Mucosa of descending colon (tissue), 3 donors: ENCODE data around the gene ASB3. TPM values are rescaled to one million over a fixed set of nuclear protein-coding genes. Genes with fewer than 3 reads are reported as not detected.
"Not testable (repeated sequence)": the region's sequence is repeated elsewhere in the genome, so short reads cannot be mapped to it uniquely, and the experiment has no call there.

ENCODE experiments used
- ATAC-seq: fragments of 200-7000 bp; cut with Tn5 transposase; one replicate; pipeline ENCODE4 v1.9.1; 2020; ENCODE audit warnings: mild to moderate bottlenecking, moderate library complexity
- DNase-seq, 3 donors: peaks; one replicate each; pipeline ENCODE4 v3.0.0-alpha.2; 2020
- H3K36me3 ChIP-seq: fragments of 200-600 bp; one replicate; pipeline ENCODE4 v1.8.0; 2021; ENCODE audit warnings: low read depth, mild to moderate bottlenecking
- H3K4me1 ChIP-seq: fragments of 200-600 bp; one replicate; pipeline ENCODE4 v1.8.0; 2021; ENCODE audit warnings: low read depth, mild to moderate bottlenecking
- H3K4me3 ChIP-seq: fragments of 200-600 bp; one replicate; pipeline ENCODE4 v1.8.0; 2021; ENCODE audit warnings: mild to moderate bottlenecking
- H3K9me3 ChIP-seq: fragments of 200-600 bp; one replicate; pipeline ENCODE4 v1.8.0; 2021; ENCODE audit warnings: mild to moderate bottlenecking
- CTCF ChIP-seq: fragments of 200-600 bp; IDR thresholded peaks from one replicate; pipeline ENCODE4 v1.8.0; 2022; ENCODE audit warnings: antibody characterized with exemption, mild to moderate bottlenecking
- intact Hi-C, 2 donors: fragments of 100-400 bp; cut with DNase I in 1 of 2; cut with micrococcal nuclease in 1 of 2; formaldehyde crosslinking; loops; one replicate each; pipeline versions ENCODE4 v1.11.0 to v1.11.1; 2022; cut with DNase I, micrococcal nuclease
- long read RNA-seq, 2 donors: library from polyadenylated mRNA; unstranded; transcript quantifications; one replicate each; pipeline ENCODE4 v2.0.0, GENCODE V29; 2019 to 2021
- total RNA-seq, 3 donors: library from RNA; stranded (reverse); fragmentation: NEBNext Ultra II Directional in 2 of 3; extraction: Animal tissue kit (Norgen Biotek cat#: 25700) in 2 of 3; gene quantifications; one replicate each; pipeline versions ENCODE4 v1.2.1 to v1.2.4, GENCODE V29; 2021 to 2023
- donor health status: DM: no; HTN: no; CAD: no; lungs with moderate emphysema.
- donor health status: DM: no; HTN: no; CAD: no.
- donor health status: DM: no; HTN: yes; CAD: no.

The ASB3 gene
- total RNA-seq = 10 to 100 TPM; 11.6 to 16.8 (median 14.9) TPM
- long read RNA-seq, donor 1, transcript ASB3-201 (10 exons, 2,214 nt) = major isoform, 17 of 24 reads
- long read RNA-seq, donor 1, partial matches to known transcripts = 0 of 24 reads
- long read RNA-seq, donor 1, other reads (novel, unspliced or antisense) = 3 of 24 reads
- long read RNA-seq, donor 2, partial matches to known transcripts = 0 of 4 reads
- long read RNA-seq, donor 2, other reads (novel, unspliced or antisense) = 1 of 4 reads

GRCh38 chr2:53786705-53787613 is at the start of gene ASB3, which contains the start of gene ERLEC1:
Gene ASB3 (minus strand): TSS chr2:53786953. CDS start chr2:53765572, 21,381 bp downstream.
Gene ERLEC1 (plus strand): TSS chr2:53787044. CDS start chr2:53787211, 167 bp downstream.
- ATAC-seq = peak; percentile 98
- Histone ChIP-seq H3K9me3 (no peaks in the 10 kb centered on the region), H3K4me1 (peaks cover 20% of the 10 kb centered on the region), H3K4me3 (peak within 1 kb of the TSS; percentile 73), H3K36me3 (no peaks in the 10 kb centered on the region)
- intact Hi-C loops = no loop called here
- no peak for TF ChIP-seq CTCF
- DNase-seq = peak; percentile 92 to 95 (median 92)

- not testable (repeated sequence) for ATAC-seq, H3K9me3 ChIP-seq
These were observed 43.2 kb upstream of the ASB3 start for GRCh38 chr2:53829980-53830290.

GRCh38 chr2:53829273-53829979 is 42.7 kb upstream of the ASB3 start:
- no peaks in the 10 kb centered on the region for H3K36me3 ChIP-seq
- intact Hi-C loops = no loop called here
- DNase-seq = no peak
- no peak for TF ChIP-seq CTCF
- no peak for ATAC-seq
- H3K4me3 ChIP-seq = no peak overlapping the region
- no peaks in the 10 kb centered on the region for H3K4me1 ChIP-seq
- H3K9me3 ChIP-seq = no peaks in the 10 kb centered on the region

More at GRCh38 chr2:53829980-53830290, 43.2 kb upstream of the ASB3 start:
- H3K4me1 ChIP-seq, H3K4me3 ChIP-seq, intact Hi-C loops, H3K36me3 ChIP-seq, DNase-seq: not testable (repeated sequence)

GRCh38 chr2:53828331-53828730 is 41.6 kb upstream of the ASB3 start:
- no peak overlapping the region for H3K4me3 ChIP-seq
- ATAC-seq (no peak), DNase-seq (no peak)
- H3K4me1 ChIP-seq = no peaks in the 10 kb centered on the region
- H3K36me3 ChIP-seq = no peaks in the 10 kb centered on the region
- no peak for TF ChIP-seq CTCF
- intact Hi-C loops = no loop called here
- H3K9me3 ChIP-seq = no peaks in the 10 kb centered on the region

GRCh38 chr2:53827398-53828175 is 40.8 kb upstream of the ASB3 start:
- H3K9me3 ChIP-seq = no peaks in the 10 kb centered on the region
- no peaks in the 10 kb centered on the region for H3K36me3 ChIP-seq
- no peak for TF ChIP-seq CTCF
- intact Hi-C loops = no loop called here
- H3K4me3 ChIP-seq = no peak overlapping the region
- DNase-seq = no peak
- ATAC-seq = no peak
- no peaks in the 10 kb centered on the region for H3K4me1 ChIP-seq
